Neural cell (in vitro differentiated cells): ENCODE data around the gene PRPF40B.

Experiments
- EZH2 ChIP-seq: fragments of 200-600, 300-800 bp; shearing (Covaris generic), sonication (generic); IDR thresholded peaks from 2 replicates; pipeline ENCODE4 v1.6.1; 2014; ENCODE audit warnings: antibody characterized with exemption, low read length, borderline replicate concordance, mild to moderate bottlenecking; ENCODE audit not compliant: insufficient read depth, poor library complexity, severe bottlenecking
- RAD21 ChIP-seq: fragments of 450-650 bp; conservative IDR thresholded peaks from 2 replicates; pipeline ENCODE4 v1.6.1; 2014; ENCODE audit warnings: antibody characterized with exemption, mild to moderate bottlenecking, moderate library complexity
- TAF1 ChIP-seq: IDR thresholded peaks from 2 replicates; pipeline ENCODE4 v1.6.1; 2012; ENCODE audit warnings: low read depth
- TF ChIP-seq, protein P1 (sequence below): fragments of 450-650 bp; IDR thresholded peaks from 2 replicates; pipeline ENCODE4 v1.5.1; 2014; ENCODE audit warnings: antibody characterized with exemption, mild to moderate bottlenecking, moderate library complexity; ENCODE audit not compliant: poor library complexity, severe bottlenecking

DNA sequence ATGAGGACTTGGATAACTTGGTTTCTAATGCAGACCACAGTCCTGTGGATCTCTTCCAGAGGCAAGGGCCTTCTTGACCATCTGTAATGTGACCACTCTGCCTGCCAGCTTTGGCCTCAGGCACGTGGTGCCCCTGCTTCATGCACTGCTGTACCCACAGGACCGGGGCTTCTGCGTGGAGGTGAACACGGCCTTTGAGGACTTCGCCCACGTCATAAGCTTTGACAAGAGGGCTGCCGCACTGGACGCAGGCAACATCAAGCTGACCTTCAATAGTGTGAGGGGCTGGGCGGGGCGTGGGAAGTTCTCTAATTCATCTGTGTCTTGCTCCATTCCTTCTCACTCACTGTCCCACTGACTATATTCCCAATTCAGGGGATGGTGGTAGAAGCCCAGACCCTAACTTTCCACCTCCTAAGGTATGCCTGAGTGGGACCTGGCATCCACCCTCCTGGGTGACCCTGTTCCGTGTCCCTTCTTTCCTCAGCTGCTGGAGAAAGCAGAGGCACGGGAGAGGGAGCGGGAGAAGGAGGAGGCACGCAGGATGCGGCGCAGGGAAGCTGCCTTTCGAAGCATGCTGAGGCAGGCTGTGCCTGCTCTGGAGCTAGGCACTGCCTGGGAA is 18.5 kb downstream of the PRPF40B start:
- TF ChIP-seq, protein P1, sequence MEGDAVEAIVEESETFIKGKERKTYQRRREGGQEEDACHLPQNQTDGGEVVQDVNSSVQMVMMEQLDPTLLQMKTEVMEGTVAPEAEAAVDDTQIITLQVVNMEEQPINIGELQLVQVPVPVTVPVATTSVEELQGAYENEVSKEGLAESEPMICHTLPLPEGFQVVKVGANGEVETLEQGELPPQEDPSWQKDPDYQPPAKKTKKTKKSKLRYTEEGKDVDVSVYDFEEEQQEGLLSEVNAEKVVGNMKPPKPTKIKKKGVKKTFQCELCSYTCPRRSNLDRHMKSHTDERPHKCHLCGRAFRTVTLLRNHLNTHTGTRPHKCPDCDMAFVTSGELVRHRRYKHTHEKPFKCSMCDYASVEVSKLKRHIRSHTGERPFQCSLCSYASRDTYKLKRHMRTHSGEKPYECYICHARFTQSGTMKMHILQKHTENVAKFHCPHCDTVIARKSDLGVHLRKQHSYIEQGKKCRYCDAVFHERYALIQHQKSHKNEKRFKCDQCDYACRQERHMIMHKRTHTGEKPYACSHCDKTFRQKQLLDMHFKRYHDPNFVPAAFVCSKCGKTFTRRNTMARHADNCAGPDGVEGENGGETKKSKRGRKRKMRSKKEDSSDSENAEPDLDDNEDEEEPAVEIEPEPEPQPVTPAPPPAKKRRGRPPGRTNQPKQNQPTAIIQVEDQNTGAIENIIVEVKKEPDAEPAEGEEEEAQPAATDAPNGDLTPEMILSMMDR, result no peak
- no peak for TF ChIP-seq TAF1
- no peak for TF ChIP-seq RAD21
- TF ChIP-seq EZH2, result no peak
